HPDE6-E6E7 (cell line): ENCODE data around the gene PA2G4.
"Not testable (repeated sequence)": the region's sequence is repeated elsewhere in the genome, so short reads cannot be mapped to it uniquely, and the experiment has no call there.

Experiments
- DNase-seq: peaks from one replicate; pipeline ENCODE4 v3.0.0; 2011; ENCODE audit warnings: missing footprints; ENCODE audit errors: extremely low spot score

PA2G4 gene

GRCh38 chr12:56104109-56104814, at the start of gene PA2G4:
Gene PA2G4 (plus strand): TSS chr12:56104559. CDS start chr12:56104738, 179 bp downstream.
- peak; percentile 98 for DNase-seq

- DNase-seq = not testable (repeated sequence)
Observed at GRCh38 chr12:56059964-56060363, 44.4 kb upstream of the PA2G4 start.

GRCh38 chr12:56061982-56062381, 42.4 kb upstream of the PA2G4 start:
- no peak for DNase-seq

GRCh38 chr12:56062996-56063395, 41.4 kb upstream of the PA2G4 start:
- no peak for DNase-seq

GRCh38 chr12:56071648-56072047, 32.7 kb upstream of the PA2G4 start:
- DNase-seq = no peak

- DNase-seq = no peak
Observed at GRCh38 chr12:56074396-56074795, 30.0 kb upstream of the PA2G4 start.

- not testable (repeated sequence) for DNase-seq
Observed at GRCh38 chr12:56077966-56078365, 26.4 kb upstream of the PA2G4 start.

GRCh38 chr12:56078427-56078826, 25.9 kb upstream of the PA2G4 start:
- no peak for DNase-seq

- DNase-seq = peak; percentile 87
Observed at GRCh38 chr12:56078931-56079722, 25.2 kb upstream of the PA2G4 start.

GRCh38 chr12:56079723-56080555, 24.4 kb upstream of the PA2G4 start, which contains the start of gene ERBB3:
Gene ERBB3 (plus strand): TSS chr12:56080165. CDS start chr12:56080301, 136 bp downstream.
- DNase-seq = peak; percentile 87

GRCh38 chr12:56080556-56081138, 23.7 kb upstream of the PA2G4 start:
- no peak for DNase-seq

- no peak for DNase-seq
Observed at GRCh38 chr12:56081393-56082347, 22.7 kb upstream of the PA2G4 start.

GRCh38 chr12:56082382-56082781, 22.0 kb upstream of the PA2G4 start:
- DNase-seq = no peak

- DNase-seq = no peak
Observed at GRCh38 chr12:56082967-56083366, 21.4 kb upstream of the PA2G4 start.

- DNase-seq = no peak
Observed at GRCh38 chr12:56084958-56085543, 19.3 kb upstream of the PA2G4 start.

GRCh38 chr12:56086096-56086495, 18.3 kb upstream of the PA2G4 start:
- peak; percentile 43 for DNase-seq

- no peak for DNase-seq
Observed at GRCh38 chr12:56086608-56087007, 17.8 kb upstream of the PA2G4 start.

- no peak for DNase-seq
Observed at GRCh38 chr12:56087220-56087619, 17.1 kb upstream of the PA2G4 start.

GRCh38 chr12:56097738-56098137, 6.6 kb upstream of the PA2G4 start:
- no peak for DNase-seq

- no peak for DNase-seq
Observed at GRCh38 chr12:56098592-56098991, 5.8 kb upstream of the PA2G4 start.
